Measurements from ENCODE around the gene PDE4B. TPM values are rescaled to one million over a fixed set of nuclear protein-coding genes. Genes with fewer than 3 reads are reported as not detected.
A peak's percentile ranks its signal among the peaks of the same experiment; 100 is the strongest.

Gene PDE4B
- polyA plus RNA-seq, 1 experiment: 20.6 TPM

- Histone ChIP-seq H3K4me3 (ENCODE audit: low read depth, low read length) (no peak overlapping the region), H3K36me3 (ENCODE audit: control insufficient read depth, insufficient read depth, low read length) (no peaks in the 10 kb centered on the region), H3K27me3 (ENCODE audit: control insufficient read depth, insufficient read depth, low read length) (no peaks in the 10 kb centered on the region)
- TF ChIP-seq CTCF (IDR thresholded peaks at IDR 0.05; ENCODE audit: insufficient read depth, low read depth, low read length): no peak
- DNase-seq (ENCODE audit: low read depth): no peak
- POLR2A ChIA-PET: no interaction called here
- CTCF ChIA-PET: interaction anchor here (10.3 kb wide), 1 partner anchor 276 kb away, joined by 140 read pairs; no protein-coding TSS in a partner anchor
These were observed 447.1 kb downstream of the PDE4B start for GRCh38 chr1:66239834-66240233.

- no peak for DNase-seq (ENCODE audit: low read depth)
- no peak for TF ChIP-seq CTCF (IDR thresholded peaks at IDR 0.05; ENCODE audit: insufficient read depth, low read depth, low read length)
- H3K36me3 ChIP-seq (ENCODE audit: control insufficient read depth, insufficient read depth, low read length): no peaks in the 10 kb centered on the region
- no peak overlapping the region for H3K4me3 ChIP-seq (ENCODE audit: low read depth, low read length)
- POLR2A ChIA-PET: no interaction called here
- CTCF ChIA-PET: interaction anchor here (0.9 to 18.7 kb wide), 10 partner anchors 9 to 523 kb away, joined by 3 to 293 read pairs (median 5); no protein-coding TSS in a partner anchor
- H3K27me3 ChIP-seq (ENCODE audit: control insufficient read depth, insufficient read depth, low read length): no peaks in the 10 kb centered on the region
These were observed 448.1 kb downstream of the PDE4B start for GRCh38 chr1:66240491-66241484.

GRCh38 chr1:66242646-66243547 lies 450.2 kb downstream of the PDE4B start:
- Histone ChIP-seq H3K4me3 (ENCODE audit: low read depth, low read length) (no peak overlapping the region), H3K27me3 (ENCODE audit: control insufficient read depth, insufficient read depth, low read length) (no peaks in the 10 kb centered on the region), H3K36me3 (ENCODE audit: control insufficient read depth, insufficient read depth, low read length) (no peaks in the 10 kb centered on the region)
- ChIA-PET CTCF (interaction anchor here (0.6 to 18.7 kb wide), 42 partner anchors 9 to 1679 kb away, joined by 3 to 293 read pairs (median 3); no protein-coding TSS in a partner anchor), POLR2A (interaction anchor here (0.6 kb wide), 1 partner anchor 104 kb away, joined by 5 read pairs; no protein-coding TSS in a partner anchor)
- peak; percentile 99 for TF ChIP-seq CTCF (IDR thresholded peaks at IDR 0.05; ENCODE audit: insufficient read depth, low read depth, low read length)
- DNase-seq (ENCODE audit: low read depth): no peak

GRCh38 chr1:66243548-66244130 lies 450.9 kb downstream of the PDE4B start:
- H3K4me3 ChIP-seq (ENCODE audit: low read depth, low read length): no peak overlapping the region
- TF ChIP-seq CTCF (IDR thresholded peaks at IDR 0.05; ENCODE audit: insufficient read depth, low read depth, low read length): no peak
- POLR2A ChIA-PET: no interaction called here
- DNase-seq (ENCODE audit: low read depth): no peak
- H3K36me3 ChIP-seq (ENCODE audit: control insufficient read depth, insufficient read depth, low read length): no peaks in the 10 kb centered on the region
- no peaks in the 10 kb centered on the region for H3K27me3 ChIP-seq (ENCODE audit: control insufficient read depth, insufficient read depth, low read length)
- CTCF ChIA-PET: interaction anchor here (0.6 to 18.7 kb wide), 15 partner anchors 8 to 526 kb away, joined by 3 to 293 read pairs (median 5); no protein-coding TSS in a partner anchor
